Superior temporal gyrus (tissue), 1 donor: Measurements from ENCODE around the gene FOLR1.
"Not testable (repeated sequence)": the region's sequence is repeated elsewhere in the genome, so short reads cannot be mapped to it uniquely, and the experiment has no call there.

Experiments used
- DNase-seq: peaks from one replicate; pipeline ENCODE4 v3.0.0-alpha.2; 2016; ENCODE audit errors: extremely low spot score

Gene FOLR1

DNA sequence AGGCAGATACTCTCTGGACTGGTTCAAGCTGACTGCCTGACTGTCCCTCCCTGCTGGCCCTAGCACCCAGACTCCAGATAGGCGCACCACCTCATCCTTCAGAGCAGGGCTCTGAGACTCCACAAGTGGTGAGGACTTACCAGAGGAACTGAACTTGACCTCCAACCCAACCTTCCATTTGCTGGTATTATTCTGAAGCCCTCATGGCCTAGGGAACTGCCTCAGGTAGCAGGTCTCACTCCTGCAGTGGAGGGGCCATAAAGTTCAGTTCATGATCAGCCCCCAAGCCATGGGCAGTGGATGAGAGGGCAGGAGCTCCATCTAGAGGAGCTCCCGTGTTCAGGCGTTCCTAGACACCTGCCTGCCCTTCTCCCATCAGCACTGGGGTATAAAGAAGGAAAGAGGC, 10.4 kb upstream of the FOLR1 start:
- not testable (repeated sequence) for DNase-seq

DNA sequence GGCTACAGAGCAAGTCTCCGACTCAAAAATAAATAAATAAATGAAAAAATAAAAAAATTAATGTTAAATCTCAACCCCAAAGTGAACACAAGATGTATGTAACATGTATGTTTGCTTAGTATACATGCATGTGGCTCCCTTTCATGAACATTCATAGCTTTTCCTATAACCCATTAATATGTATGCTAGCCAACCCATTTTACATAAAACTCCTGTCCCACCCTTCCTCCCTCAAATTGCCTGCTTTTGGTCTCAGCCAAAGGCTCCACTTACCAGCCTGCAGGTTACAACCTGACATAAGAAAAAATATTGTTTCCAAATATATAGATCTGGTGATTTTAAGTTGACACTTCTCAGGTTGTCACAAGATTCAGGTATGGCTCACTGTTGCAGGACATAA, 3.7 kb upstream of the FOLR1 start:
- no peak for DNase-seq

DNA sequence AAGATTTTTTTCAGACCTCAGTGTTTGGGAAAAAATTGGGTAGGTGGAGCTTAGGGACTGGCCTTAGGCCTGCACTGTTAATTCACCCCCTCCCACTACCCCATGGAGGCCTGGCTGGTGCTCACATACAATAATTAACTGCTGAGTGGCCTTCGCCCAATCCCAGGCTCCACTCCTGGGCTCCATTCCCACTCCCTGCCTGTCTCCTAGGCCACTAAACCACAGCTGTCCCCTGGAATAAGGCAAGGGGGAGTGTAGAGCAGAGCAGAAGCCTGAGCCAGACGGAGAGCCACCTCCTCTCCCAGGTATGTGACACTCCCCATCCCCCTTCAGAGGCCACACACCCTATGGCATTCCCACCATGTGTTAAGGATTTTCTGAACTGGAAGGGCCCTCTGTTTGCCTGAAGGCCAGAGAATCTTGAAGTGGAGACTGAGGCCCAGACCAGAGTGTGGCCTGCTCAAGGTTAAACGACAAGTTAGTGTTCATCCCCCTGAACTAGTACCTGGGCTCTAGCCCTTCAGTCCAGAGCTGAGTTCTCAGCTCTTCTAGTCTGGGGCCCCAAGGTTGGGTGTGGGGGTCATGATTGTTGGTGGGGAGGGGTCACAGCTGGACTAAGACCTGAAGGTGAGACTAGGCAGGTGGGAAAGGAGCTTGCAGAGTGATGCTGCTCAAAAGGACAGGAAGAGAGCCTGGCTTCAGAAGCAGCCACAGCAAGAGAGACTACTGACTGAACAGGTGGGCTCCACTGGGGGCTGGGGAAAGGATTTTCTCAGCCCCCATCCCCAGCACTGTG, 2.3 kb upstream of the FOLR1 start:
- no peak for DNase-seq

DNA sequence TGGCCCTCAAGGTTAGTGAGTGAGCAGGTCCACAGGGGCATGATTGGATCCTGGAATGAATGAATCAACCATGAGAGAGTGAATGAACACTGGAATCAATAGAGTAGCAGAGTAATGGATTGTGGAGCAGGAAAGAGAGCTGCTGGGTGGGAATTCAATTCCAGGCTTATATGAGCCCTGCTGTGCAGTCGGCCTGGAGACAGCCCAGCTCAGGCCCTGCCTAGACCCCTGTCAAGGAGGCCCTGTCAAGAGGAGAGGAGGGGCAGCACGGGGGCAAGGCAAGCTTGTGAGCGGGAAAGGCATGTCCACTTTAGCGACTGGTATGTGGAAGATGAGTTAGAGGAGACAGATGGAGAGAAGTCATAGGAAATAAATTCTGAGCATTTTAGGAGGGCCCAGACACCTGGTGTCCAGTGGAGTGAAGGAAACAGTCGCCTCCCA, 1.3 kb upstream of the FOLR1 start:
- no peak for DNase-seq

DNA sequence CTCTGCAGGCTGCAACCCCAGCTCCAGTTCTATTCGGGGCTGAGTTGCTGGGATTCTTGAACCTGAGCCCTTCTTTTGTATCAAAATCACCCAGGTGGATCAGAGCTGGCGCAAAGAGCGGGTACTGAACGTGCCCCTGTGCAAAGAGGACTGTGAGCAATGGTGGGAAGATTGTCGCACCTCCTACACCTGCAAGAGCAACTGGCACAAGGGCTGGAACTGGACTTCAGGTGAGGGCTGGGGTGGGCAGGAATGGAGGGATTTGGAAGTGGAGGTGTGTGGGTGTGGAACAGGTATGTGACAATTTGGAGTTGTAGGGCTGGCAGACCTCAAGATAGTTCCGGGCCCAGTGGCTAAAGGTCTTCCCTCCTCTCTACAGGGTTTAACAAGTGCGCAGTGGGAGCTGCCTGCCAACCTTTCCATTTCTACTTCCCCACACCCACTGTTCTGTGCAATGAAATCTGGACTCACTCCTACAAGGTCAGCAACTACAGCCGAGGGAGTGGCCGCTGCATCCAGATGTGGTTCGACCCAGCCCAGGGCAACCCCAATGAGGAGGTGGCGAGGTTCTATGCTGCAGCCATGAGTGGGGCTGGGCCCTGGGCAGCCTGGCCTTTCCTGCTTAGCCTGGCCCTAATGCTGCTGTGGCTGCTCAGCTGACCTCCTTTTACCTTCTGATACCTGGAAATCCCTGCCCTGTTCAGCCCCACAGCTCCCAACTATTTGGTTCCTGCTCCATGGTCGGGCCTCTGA, 3.8 kb downstream of the FOLR1 start:
- no peak for DNase-seq

DNA sequence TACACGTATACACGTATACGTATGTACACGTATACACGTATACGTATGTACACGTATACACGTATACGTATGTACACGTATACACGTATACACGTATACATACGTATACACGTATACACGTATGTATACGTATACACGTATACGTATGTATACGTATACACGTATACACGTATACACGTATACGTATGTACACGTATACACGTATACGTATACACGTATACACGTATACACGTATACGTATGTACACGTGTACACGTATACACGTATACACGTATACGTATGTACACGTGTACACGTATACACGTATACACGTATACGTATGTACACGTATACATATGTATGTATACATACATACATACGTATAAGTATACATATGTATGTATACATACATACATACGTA, 9.5 kb downstream of the FOLR1 start:
- not testable (repeated sequence) for DNase-seq

DNA sequence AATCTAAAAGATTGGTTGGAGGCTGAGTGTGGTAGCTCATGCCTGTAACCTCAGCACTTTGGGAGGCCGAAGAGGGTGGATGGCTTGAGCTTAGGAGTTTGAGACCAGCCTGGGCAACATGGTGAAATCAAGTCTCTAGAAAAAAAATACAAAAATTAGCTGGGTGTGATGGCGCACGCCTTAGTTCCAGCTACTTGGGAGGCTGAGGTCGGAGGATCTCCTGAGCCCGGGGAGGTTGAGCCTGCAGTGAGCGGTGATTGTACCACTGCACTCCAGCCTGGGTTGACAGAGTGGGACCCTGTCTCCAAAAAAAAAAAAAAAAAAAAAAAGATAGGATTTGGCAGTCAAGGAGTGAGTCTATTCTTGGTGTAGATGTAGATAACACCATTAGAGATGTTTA, 10.6 kb downstream of the FOLR1 start:
- no peak for DNase-seq

DNA sequence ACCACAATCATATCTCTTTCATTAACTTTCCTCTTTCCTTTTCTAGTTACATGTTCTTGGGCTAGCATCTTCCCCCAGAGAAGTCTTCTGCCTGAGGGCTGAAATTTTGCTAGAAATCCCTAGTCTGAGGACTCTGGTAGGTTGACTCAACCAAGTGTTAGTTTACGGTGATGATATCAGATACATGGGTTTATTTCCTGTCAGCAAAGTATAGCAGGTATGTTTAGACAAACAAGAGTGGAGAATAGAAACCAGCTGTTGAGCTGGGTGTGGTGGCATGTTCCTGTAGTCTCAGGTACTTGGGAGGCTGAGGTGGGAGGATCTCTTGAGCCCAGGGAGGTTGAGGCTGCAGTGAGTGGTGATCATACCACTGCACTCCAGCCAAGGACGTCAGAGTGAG, 11.2 kb downstream of the FOLR1 start:
- DNase-seq = no peak

DNA sequence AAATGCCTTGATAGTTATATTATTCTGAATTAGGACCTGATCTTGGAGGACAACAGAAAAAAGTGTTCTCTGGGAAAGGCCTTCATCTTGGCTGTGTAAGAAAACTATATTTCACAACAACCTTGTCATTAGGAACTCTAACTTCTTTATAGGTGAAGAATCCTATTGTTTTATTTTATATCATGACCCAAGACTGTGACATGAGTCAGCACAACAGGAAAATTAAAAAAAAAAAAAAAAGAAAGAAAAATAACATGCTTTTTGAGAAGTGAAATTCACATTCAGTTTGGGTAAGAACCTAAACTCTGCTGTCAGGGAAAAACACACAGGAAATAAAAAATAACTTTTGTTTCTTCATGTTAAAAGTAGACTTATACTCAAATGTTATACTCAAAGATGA, 12.9 kb downstream of the FOLR1 start:
- DNase-seq = no peak

DNA sequence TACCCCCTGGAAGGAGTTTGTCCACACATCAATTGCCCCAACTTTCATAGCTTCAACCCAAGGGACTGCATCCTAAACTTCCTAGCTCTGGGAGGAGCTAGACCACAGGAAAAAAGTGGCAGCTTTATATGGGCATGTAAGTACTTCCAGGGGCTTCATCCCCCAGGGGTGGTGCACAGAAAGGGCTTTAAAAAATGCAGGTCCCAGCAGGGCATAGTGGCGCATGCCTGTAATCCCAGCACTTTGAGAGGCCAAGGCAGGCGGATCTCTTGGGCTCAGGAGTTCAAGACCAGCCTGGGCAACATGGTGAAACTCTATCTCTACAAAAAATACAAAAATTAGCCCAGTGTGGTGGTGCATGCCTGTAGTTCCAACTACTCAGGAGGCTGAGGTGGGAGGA, 14.9 kb downstream of the FOLR1 start:
- not testable (repeated sequence) for DNase-seq

DNA sequence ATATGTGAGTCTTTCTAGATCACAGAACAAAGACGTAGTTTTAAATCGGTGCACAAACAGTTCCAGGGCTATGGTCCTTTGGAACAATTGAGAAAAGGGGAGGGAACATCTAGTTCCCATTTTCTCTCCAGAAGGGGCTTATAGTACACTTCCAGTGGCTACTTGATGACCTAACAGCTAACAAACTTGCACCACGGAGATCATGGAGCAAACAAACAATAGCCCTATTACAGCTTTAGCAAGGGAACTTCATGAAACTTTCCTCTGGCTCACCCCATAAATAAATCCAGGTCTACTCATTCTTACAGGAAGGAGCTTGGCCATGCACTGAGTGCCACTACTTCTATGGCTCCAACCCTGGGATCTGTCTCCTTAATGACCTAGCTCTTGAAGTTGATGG, 16.3 kb downstream of the FOLR1 start:
- no peak for DNase-seq

DNA sequence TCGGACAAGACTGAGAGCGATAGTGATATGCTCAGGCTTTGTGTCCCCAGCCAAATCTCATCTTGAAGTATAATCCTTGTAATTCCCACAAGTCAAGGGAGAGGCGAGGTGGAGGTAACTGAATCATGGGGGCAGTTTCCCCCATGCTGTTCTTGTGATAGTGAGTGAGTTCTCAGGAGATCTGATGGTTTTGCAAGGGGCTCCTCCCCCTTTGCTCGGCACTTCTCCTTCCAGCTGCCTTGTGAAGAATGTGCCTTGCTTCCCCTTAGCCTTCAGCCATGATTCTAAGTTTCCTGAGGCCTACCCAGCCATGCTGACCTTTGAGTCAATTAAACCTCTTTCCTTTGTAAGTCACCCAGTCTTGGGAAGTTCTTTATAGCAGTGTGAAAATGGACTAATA, 17.2 kb downstream of the FOLR1 start:
- no peak for DNase-seq

DNA sequence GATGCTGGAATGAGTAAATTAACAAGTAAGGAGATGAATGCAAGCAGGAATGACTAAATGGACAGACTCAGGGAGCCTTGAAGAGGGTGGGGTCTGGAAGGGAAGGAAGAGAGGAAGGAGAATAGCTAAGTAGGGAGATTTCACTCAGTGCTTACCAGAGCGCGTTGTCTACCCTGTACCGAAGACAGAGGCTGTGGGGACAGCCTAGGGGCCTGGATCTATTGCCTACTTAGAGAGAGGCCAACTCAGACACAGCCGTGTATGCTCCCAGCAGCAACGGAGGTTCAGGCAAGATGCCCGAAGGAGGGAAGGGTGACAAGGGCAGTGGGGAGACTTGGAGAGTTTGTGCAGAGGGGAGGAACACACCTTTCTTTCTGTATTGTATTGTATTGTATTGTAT, 24.7 kb downstream of the FOLR1 start, which contains the start of gene FOLR2:
Gene FOLR2 (plus strand): TSS at position 157 of the 400 bp plus-strand sequence. CDS start 1,791 bp downstream, outside the sequence.
- DNase-seq = no peak

DNA sequence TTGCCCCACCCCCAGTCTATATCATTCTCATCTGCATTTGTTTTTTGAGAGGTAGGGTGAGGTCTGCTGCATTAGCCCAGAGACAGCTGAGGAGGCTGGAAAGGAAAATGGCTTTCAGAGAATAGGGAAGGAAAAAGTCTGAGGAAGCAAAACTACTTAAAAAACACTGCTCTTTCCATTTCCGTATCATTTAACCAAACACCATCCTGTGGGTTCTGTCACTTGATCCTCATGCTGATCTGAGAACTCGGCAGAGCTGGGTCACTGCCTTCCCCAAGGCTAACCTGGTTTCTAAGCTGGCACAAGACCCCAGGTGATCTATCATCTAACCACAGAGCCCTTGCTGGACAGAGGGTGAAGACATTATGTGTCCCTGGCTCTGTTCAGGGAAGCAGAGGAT, 25.9 kb downstream of the FOLR1 start:
- no peak for DNase-seq

DNA sequence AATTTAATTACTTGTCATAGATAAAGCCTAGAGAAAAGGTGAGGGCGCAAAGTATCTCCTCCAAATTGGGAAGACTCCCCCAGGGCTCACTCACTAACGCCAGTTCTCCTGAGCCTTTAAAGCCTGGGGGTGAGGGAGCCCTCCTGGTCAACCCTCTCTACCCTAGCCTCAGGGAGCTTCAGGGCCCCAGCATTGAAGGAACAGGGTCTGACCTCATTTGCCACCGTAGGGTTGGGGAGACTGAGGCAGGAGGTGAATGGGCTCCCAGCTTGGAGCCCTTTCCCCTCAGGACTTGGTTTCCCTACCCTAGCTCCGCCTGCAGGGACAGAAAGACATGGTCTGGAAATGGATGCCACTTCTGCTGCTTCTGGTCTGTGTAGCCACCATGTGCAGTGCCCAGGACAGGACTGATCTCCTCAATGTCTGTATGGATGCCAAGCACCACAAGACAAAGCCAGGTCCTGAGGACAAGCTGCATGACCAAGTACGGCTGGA, 26.4 kb downstream of the FOLR1 start:
- DNase-seq = no peak

DNA sequence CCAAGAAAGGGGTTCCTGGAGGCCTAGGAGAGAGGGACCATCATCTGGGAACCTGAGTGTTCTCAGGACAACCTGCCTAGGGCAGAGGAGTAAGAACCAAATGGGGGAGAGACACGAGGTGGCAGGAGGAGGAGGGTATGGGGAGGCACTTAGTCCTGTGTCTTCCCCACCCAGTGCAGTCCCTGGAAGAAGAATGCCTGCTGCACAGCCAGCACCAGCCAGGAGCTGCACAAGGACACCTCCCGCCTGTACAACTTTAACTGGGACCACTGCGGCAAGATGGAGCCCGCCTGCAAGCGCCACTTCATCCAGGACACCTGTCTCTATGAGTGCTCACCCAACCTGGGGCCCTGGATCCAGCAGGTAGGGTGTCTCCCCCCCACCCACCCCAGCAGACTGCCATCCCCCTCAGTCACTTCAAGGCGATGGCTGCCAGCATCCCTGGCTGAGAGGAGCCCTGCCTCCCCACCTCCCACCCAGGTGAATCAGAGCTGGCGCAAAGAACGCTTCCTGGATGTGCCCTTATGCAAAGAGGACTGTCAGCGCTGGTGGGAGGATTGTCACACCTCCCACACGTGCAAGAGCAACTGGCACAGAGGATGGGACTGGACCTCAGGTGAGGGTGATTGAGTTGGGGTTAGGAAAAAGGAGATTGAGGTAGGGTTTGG, 28.9 kb downstream of the FOLR1 start:
- no peak for DNase-seq

DNA sequence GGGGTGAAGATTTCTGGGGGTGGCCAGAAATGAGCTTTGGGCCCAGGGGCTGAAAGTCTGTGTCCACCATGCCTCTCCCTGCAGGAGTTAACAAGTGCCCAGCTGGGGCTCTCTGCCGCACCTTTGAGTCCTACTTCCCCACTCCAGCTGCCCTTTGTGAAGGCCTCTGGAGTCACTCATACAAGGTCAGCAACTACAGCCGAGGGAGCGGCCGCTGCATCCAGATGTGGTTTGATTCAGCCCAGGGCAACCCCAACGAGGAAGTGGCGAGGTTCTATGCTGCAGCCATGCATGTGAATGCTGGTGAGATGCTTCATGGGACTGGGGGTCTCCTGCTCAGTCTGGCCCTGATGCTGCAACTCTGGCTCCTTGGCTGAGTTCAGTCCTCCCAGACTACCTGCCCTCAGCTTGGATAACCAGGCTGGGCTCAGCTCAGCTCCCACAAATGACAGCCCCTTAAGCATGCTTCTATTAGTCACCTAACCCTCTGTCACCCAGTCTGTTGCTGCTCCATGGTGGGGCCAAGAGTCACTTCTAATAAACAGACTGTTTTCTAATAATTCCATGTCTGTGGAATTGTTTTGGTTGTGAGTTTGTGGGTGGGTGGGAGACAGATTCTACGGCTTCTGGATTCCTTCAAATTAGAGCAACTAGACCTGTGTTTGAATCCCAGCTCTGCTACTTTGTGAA, 29.6 kb downstream of the FOLR1 start:
- no peak for DNase-seq

DNA sequence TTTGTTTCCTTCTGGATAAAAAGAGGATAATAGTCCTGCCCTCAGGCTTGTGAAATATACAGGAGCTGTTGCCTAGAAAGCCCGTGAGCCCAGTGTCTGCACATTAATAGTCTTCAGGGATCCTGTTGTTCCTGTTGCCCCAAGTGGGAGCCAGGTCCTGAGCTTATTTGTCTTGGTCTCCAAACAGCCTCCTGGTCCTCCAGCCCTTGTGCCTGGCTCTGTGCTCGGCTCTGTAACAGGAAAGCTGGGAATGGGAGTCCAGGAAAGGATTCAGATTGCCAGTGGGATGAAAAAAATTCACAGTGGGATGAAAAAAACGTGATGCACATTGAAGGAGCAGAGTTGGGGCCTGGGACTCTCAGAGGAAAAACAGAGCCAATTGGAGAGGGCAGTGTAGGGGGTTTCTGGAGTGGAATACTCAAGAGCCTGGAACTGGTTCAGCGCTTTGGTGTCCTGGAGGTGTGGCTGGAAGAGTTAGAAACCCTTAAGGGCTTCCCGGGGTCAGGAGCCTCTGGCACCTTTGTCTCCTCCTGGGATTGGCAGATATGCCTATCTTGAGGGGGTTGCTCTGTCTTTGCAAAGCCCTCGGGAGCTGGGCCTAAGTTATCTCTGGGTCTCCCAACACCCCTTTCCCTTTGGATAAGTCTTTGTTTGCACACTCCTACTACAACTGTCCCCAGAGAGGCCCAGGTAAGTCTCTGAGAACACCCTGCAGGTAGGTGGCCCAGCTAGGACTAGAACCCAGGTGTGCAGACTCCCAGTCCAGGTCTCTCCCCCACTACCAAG, 30.4 kb downstream of the FOLR1 start:
- no peak for DNase-seq

DNA sequence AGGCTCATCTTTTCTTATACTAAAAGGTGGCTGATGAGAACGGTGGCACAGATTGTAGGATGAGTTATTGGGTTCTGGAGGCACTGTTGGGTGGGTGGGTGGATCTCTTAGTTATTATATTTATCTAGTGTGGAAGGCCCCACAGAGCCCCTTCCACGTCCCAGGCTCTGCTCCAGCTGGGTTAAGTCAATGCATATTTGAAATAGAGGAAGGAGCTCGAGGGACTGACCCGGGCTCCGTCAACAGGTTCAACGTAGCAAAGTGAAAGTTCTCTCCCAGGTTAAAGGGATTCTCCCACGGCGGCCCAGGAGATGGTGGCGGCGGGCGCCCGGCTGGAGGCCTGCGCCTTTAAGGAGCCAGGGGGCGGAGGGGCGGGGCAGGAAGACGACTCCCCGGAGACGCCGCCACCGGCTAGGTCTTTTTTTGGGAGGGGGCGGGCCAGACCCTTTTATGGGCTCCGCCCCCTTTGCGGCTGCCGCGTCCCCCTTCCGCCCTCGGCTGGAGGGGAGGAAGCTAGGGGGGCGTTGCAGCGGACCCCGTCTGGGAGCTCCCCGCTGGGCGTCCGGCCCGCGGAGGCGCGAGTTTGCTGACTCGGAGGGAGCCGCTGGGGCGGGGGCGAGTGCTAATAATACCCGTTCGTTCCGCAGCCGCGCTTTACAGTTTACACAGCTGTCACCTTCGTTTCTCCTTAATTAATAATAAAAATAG, 31.1 kb downstream of the FOLR1 start:
- peak; percentile 70 for DNase-seq
